HepG2 (cell line): Measurements from ENCODE around the gene MYL6B. TPM values are rescaled to one million over a fixed set of nuclear protein-coding genes. Genes with fewer than 3 reads are reported as not detected.
A peak's percentile ranks its signal among the peaks of the same experiment; 100 is the strongest.

ENCODE experiments used
- BORCS8-MEF2B ChIP-seq: sonication (generic); formaldehyde crosslinking; IDR thresholded peaks from 2 replicates; pipeline ENCODE4 v1.8.0; 2022; ENCODE audit warnings: mild to moderate bottlenecking, missing genetic modification reagents
- ELF4 ChIP-seq: sonication (generic); formaldehyde crosslinking; IDR thresholded peaks from 2 replicates; pipeline ENCODE4 v1.5.0; 2020; ENCODE audit warnings: missing genetic modification reagents, mild to moderate bottlenecking, moderate library complexity, borderline replicate concordance
- IRF2 ChIP-seq: IDR thresholded peaks from 2 replicates; pipeline ENCODE4 v1.6.1; 2018; ENCODE audit warnings: missing genetic modification reagents, missing compliant biosample characterization
- KAT8 ChIP-seq: IDR thresholded peaks from 2 replicates; pipeline ENCODE4 v1.6.1; 2016; ENCODE audit warnings: missing genetic modification reagents, missing compliant biosample characterization
- KDM3A ChIP-seq: IDR thresholded peaks from 2 replicates; pipeline ENCODE4 v1.6.1; 2018; ENCODE audit warnings: low read depth, missing compliant biosample characterization
- NFYC ChIP-seq: IDR thresholded peaks from 2 replicates; pipeline ENCODE4 v1.6.1; 2016; ENCODE audit warnings: missing genetic modification reagents, missing compliant biosample characterization
- U2AF1 ChIP-seq: fragments of 200-400 bp; formaldehyde crosslinking; optimal IDR thresholded peaks from 2 replicates; pipeline ENCODE3; 2017; ENCODE audit warnings: mild to moderate bottlenecking, low read depth, low read length
- ZKSCAN5 ChIP-seq: sonication (generic); formaldehyde crosslinking; IDR thresholded peaks from 2 replicates; pipeline ENCODE4 v1.5.1; 2020; ENCODE audit warnings: mild to moderate bottlenecking, missing genetic modification reagents
- ZNF652 ChIP-seq: IDR thresholded peaks from 2 replicates; pipeline ENCODE4 v1.6.1; 2016; ENCODE audit warnings: low read depth, borderline replicate concordance
- ZNF761 ChIP-seq: sonication (generic); formaldehyde crosslinking; conservative IDR thresholded peaks from 2 replicates; pipeline ENCODE4 v1.4.0; 2020; ENCODE audit warnings: mild to moderate bottlenecking, missing genetic modification reagents
- polyA plus RNA-seq, 8 experiments: library from polyadenylated mRNA; depleted of rRNA in 3 of 8; stranded (reverse) in 7 of 8; unstranded in 1 of 8; fragments of >200 nt; fragmentation: Illumina TruSeq in 4 of 8; extraction: Trizol in 4 of 8; gene quantifications; 2 replicates each; pipeline versions ENCODE4 v1.2.1 to v1.2.3, GENCODE V29; 2011 to 2016; ENCODE audit warnings: low read depth in 4 of 8, missing spikeins in 1 of 8, mixed read lengths in 1 of 8; ENCODE audit not compliant: insufficient read depth in 1 of 8
- total RNA-seq, 5 experiments: library from RNA; depleted of rRNA; stranded (reverse); fragments of >200 nt; fragmentation: Illumina TruSeq; extraction: Trizol; gene quantifications; 2 replicates each; pipeline ENCODE4 v1.2.3, GENCODE V29; 2016; ENCODE audit warnings: low read depth in 1 of 5
- TF ChIP-seq, protein P1 (sequence below): sonication (generic); formaldehyde crosslinking; IDR thresholded peaks from 2 replicates; pipeline ENCODE4 v1.5.1; 2020; ENCODE audit warnings: missing genetic modification reagents, mild to moderate bottlenecking, borderline replicate concordance
- TF ChIP-seq, protein P2 (sequence below): IDR thresholded peaks from 2 replicates; pipeline ENCODE4 v1.6.1; 2016
- TF ChIP-seq, protein P3 (sequence below): sonication (generic); formaldehyde crosslinking; IDR thresholded peaks from 2 replicates; pipeline ENCODE4 v1.4.0; 2020; ENCODE audit warnings: missing genetic modification reagents
- TF ChIP-seq, protein P4 (sequence below): sonication (generic); formaldehyde crosslinking; IDR thresholded peaks from 2 replicates; pipeline ENCODE4 v1.5.0; 2020; ENCODE audit warnings: mild to moderate bottlenecking, low read depth, missing genetic modification reagents, borderline replicate concordance
- TF ChIP-seq, protein P5 (sequence below): sonication (generic); formaldehyde crosslinking; IDR thresholded peaks from 2 replicates; pipeline ENCODE4 v1.4.0; 2020; ENCODE audit warnings: missing genetic modification reagents; ENCODE audit errors: not compliant biosample characterization
- TF ChIP-seq, protein P6 (sequence below): sonication (generic); formaldehyde crosslinking; IDR thresholded peaks from 2 replicates; pipeline ENCODE4 v1.8.0; 2022; ENCODE audit warnings: missing genetic modification reagents, mild to moderate bottlenecking, inconsistent platforms, borderline replicate concordance
- TF ChIP-seq, protein P7 (sequence below): sonication (generic); formaldehyde crosslinking; IDR thresholded peaks from 2 replicates; pipeline ENCODE4 v1.4.0; 2020; ENCODE audit warnings: missing genetic modification reagents, borderline replicate concordance
- TF ChIP-seq, protein P8 (sequence below): IDR thresholded peaks from 2 replicates; pipeline ENCODE4 v1.6.1; 2016

The MYL6B gene
- total and polyA plus RNA-seq, 2 of the 13 experiments (the other 11 are each of a cell fraction or from before 2014, with no cell fraction given): 75.7 to 88.7 TPM

DNA sequence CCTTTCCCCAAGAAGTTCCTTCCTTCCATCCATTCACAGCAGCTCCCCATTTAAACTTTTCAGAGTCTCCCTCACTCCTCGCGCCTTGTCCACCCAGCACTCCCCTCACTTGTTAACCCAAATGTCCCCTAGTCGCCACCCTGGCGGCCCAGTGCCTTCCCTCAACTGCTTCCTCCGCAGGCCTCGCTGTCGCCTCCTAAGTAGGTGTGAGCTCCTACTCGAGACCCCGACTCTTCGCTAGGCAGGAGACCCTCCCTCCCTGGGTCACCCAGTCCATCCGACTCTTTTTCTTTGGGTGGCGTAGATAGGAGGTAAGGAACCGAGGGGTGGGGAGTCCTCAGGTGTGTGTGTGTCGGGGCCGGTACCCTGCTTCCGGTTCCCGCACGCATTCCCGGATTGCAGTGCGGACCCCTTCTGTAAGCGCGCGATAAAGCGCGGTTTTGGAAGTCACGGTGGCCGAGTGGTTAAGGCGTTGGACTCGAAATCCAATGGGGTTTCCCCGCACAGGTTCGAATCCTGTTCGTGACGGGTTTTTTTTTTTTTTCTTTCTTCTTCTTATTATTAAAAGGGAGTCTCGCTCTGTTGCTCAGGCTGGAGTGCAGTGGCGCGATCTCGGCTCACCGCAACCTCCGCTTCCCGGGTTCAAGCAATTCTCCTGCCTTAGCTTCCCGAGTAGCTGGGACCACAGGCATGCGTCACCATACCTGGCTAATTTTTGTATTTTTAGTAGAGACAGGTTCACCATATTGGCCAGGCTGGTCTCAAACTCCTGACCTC is 37.7 kb downstream of the MYL6B start (continued):
- TF ChIP-seq, protein P1, sequence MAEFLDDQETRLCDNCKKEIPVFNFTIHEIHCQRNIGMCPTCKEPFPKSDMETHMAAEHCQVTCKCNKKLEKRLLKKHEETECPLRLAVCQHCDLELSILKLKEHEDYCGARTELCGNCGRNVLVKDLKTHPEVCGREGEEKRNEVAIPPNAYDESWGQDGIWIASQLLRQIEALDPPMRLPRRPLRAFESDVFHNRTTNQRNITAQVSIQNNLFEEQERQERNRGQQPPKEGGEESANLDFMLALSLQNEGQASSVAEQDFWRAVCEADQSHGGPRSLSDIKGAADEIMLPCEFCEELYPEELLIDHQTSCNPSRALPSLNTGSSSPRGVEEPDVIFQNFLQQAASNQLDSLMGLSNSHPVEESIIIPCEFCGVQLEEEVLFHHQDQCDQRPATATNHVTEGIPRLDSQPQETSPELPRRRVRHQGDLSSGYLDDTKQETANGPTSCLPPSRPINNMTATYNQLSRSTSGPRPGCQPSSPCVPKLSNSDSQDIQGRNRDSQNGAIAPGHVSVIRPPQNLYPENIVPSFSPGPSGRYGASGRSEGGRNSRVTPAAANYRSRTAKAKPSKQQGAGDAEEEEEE (CRISPR knock-in tag): no peak
- TF ChIP-seq KDM3A (CRISPR knock-in tag) (0 out of 2 replicates have a peak, but pooled peaks have one; percentile 17), BORCS8-MEF2B (CRISPR knock-in tag) (peak; percentile 66; the same call in 1 of the 2 replicates), ZKSCAN5 (peak; percentile 50; the same call in 1 of the 2 replicates), ELF4 (0 out of 2 replicates have a peak, but pooled peaks have one; percentile 78), ZNF761 (CRISPR knock-in tag) (no peak; the same call in 1 of the 2 replicates), IRF2 (CRISPR knock-in tag) (peak; percentile 58), ZNF652 (CRISPR knock-in tag) (peak; percentile 45; the same call in 1 of the 2 replicates), KAT8 (CRISPR knock-in tag) (peak; percentile 64), U2AF1 (peak; percentile 38), NFYC (CRISPR knock-in tag) (peak; percentile 21; the same call in 1 of the 2 replicates)
- TF ChIP-seq, protein P2, sequence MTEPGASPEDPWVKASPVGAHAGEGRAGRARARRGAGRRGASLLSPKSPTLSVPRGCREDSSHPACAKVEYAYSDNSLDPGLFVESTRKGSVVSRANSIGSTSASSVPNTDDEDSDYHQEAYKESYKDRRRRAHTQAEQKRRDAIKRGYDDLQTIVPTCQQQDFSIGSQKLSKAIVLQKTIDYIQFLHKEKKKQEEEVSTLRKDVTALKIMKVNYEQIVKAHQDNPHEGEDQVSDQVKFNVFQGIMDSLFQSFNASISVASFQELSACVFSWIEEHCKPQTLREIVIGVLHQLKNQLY (CRISPR knock-in tag): 0 out of 2 replicates have a peak, but pooled peaks have one; percentile 46
- TF ChIP-seq, protein P3, sequence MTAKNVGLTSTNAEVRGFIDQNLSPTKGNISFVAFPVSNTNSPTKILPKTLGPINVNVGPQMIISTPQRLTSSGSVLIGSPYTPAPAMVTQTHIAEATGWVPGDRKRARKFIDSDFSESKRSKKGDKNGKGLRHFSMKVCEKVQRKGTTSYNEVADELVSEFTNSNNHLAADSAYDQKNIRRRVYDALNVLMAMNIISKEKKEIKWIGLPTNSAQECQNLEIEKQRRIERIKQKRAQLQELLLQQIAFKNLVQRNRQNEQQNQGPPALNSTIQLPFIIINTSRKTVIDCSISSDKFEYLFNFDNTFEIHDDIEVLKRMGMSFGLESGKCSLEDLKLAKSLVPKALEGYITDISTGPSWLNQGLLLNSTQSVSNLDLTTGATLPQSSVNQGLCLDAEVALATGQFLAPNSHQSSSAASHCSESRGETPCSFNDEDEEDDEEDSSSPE: peak; percentile 71
- TF ChIP-seq, protein P4, sequence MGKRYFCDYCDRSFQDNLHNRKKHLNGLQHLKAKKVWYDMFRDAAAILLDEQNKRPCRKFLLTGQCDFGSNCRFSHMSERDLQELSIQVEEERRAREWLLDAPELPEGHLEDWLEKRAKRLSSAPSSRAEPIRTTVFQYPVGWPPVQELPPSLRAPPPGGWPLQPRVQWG (CRISPR knock-in tag): no peak
- TF ChIP-seq, protein P5, sequence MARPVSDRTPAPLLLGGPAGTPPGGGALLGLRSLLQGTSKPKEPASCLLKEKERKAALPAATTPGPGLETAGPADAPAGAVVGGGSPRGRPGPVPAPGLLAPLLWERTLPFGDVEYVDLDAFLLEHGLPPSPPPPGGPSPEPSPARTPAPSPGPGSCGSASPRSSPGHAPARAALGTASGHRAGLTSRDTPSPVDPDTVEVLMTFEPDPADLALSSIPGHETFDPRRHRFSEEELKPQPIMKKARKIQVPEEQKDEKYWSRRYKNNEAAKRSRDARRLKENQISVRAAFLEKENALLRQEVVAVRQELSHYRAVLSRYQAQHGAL (CRISPR knock-in tag): peak; percentile 71
- TF ChIP-seq, protein P6, sequence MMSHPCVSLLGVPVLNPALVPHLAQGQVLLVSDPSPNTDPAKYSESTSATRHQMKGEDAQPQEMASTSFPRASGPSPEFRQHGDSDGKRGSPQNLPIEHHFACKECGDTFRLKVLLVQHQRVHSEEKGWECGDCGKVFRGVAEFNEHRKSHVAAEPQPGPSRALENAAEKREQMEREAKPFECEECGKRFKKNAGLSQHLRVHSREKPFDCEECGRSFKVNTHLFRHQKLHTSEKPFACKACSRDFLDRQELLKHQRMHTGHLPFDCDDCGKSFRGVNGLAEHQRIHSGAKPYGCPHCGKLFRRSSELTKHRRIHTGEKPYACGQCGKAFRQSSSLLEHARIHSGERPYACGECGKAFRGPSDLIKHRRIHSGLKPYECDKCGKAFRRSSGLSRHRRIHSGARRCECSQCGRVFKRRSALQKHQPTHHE (CRISPR knock-in tag): 0 out of 2 replicates have a peak, but pooled peaks have one; percentile 5
- TF ChIP-seq, protein P7, sequence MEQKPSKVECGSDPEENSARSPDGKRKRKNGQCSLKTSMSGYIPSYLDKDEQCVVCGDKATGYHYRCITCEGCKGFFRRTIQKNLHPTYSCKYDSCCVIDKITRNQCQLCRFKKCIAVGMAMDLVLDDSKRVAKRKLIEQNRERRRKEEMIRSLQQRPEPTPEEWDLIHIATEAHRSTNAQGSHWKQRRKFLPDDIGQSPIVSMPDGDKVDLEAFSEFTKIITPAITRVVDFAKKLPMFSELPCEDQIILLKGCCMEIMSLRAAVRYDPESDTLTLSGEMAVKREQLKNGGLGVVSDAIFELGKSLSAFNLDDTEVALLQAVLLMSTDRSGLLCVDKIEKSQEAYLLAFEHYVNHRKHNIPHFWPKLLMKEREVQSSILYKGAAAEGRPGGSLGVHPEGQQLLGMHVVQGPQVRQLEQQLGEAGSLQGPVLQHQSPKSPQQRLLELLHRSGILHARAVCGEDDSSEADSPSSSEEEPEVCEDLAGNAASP: 0 out of 2 replicates have a peak, but pooled peaks have one; percentile 44
- TF ChIP-seq, protein P8, sequence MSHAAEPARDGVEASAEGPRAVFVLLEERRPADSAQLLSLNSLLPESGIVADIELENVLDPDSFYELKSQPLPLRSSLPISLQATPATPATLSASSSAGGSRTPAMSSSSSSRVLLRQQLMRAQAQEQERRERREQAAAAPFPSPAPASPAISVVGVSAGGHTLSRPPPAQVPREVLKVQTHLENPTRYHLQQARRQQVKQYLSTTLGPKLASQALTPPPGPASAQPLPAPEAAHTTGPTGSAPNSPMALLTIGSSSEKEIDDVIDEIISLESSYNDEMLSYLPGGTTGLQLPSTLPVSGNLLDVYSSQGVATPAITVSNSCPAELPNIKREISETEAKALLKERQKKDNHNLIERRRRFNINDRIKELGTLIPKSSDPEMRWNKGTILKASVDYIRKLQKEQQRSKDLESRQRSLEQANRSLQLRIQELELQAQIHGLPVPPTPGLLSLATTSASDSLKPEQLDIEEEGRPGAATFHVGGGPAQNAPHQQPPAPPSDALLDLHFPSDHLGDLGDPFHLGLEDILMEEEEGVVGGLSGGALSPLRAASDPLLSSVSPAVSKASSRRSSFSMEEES (CRISPR knock-in tag): 0 out of 2 replicates have a peak, but pooled peaks have one; percentile 41
